AG04450 (cell line): ENCODE data around the gene CFLAR. TPM values are rescaled to one million over a fixed set of nuclear protein-coding genes. Genes with fewer than 3 reads are reported as not detected.

Source experiments
- CTCF ChIA-PET: fragments of 300-600, 350-600 bp; formaldehyde crosslinking; extraction: SDS; loops from one replicate; lab custom pipeline; 2022; ENCODE audit warnings: antibody characterized with exemption, inconsistent platforms; lab: Charles Lee
- POLR2A ChIA-PET: fragments of 350-600 bp; formaldehyde crosslinking; extraction: SDS; loops from one replicate; lab custom pipeline; 2021; ENCODE audit warnings: antibody characterized with exemption, inconsistent platforms; lab: Yijun Ruan, JAX
- DNase-seq: peaks from one replicate; pipeline ENCODE4 v3.0.0-alpha.2; 2011; ENCODE audit warnings: low read depth, low spot score
- H3K27ac ChIP-seq: one replicate; pipeline ENCODE4 v1.5.1; 2012; ENCODE audit warnings: low read depth, low read length, control low read depth
- H3K27me3 ChIP-seq: one replicate; pipeline ENCODE4 v1.6.0; 2012; ENCODE audit warnings: low read length; ENCODE audit not compliant: control insufficient read depth, insufficient read depth
- H3K4me3 ChIP-seq: 2 replicates; pipeline ENCODE4 v1.5.1; 2011; ENCODE audit warnings: mild to moderate bottlenecking, low read depth, low read length, control low read depth
- H3K9me3 ChIP-seq: 2 replicates; pipeline ENCODE4 v1.5.1; 2012; ENCODE audit warnings: low read length; ENCODE audit not compliant: control insufficient read depth, insufficient read depth
- CTCF ChIP-seq: IDR thresholded peaks from 2 replicates; pipeline ENCODE4 v1.5.1; 2011; ENCODE audit warnings: low read depth, low read length, control low read depth, inconsistent platforms
- polyA plus RNA-seq: library from polyadenylated mRNA; depleted of rRNA; stranded (reverse); fragments of >200 nt; gene quantifications from 2 replicates; pipeline ENCODE4 v1.2.3, GENCODE V29; 2011; rRNA removed
- small RNA-seq: library from RNA; depleted of rRNA; stranded (forward); fragments of <200 nt; gene quantifications from one replicate; pipeline ENCODE3, GENCODE V24; 2012; ENCODE audit warnings: low read depth; ENCODE audit not compliant: insufficient read length

CFLAR gene
- polyA plus RNA-seq, 1 experiment, result 36.3 TPM

- ChIA-PET CTCF (interaction anchor here (6.0 kb wide), 1 partner anchor 13 kb away, joined by 73 read pairs; no protein-coding TSS in a partner anchor), POLR2A (no interaction called here)
- H3K27ac ChIP-seq, result no peak overlapping the region
- no peak for TF ChIP-seq CTCF
- H3K9me3 ChIP-seq, result no peaks in the 10 kb centered on the region
- no peak overlapping the region for H3K4me3 ChIP-seq
- no peak for DNase-seq
- no peaks in the 10 kb centered on the region for H3K27me3 ChIP-seq
Observed at GRCh38 chr2:201220102-201220570, 104.2 kb downstream of the CFLAR start.

DNA sequence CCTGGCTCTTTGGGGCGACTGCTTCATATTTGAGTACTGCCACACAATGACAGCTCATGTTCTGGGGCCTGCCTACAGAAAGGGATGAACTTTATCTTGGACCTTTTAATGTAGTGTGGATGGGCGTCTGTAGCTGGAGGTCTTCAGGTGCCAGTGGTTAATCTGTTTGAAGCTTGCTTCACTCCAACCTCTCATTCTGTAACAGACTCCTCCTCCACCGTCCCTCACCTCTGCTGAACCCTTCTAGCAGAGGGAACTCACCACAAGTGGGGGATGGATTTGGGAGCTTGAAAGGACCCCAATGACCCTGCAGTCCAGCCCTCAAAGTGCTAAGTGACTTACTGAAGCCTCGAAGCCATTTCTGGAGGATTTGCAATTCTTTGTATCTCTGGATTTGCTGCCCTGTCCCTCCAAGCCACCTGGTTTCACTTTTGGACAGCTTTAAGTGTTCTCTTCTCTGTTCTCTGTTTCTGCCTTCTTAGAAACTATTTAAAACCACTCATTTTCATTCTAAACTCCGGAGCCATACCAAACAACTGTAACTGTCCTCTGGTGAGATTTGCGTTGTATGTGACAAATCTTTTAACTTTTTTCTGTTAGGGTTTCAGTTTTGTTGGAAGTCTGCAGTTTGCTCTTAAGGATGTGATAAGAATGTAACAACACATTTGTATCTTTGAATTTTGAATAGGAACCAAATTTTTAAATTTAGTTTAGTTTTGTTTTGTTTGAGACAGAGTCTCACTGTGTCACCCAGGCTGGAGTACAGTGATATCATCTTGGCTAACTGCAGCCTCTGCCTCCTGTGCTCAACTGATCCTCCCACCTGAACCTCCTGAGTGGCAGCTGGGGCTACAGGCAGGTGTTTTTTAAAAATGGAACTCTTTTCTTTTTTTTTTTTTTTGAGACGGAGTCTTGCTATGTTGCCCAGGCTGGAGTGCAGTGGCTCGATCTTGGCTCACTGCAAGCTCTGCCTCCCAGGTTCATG, 107.4 kb downstream of the CFLAR start:
- no peak for TF ChIP-seq CTCF
- Histone ChIP-seq H3K4me3 (no peak overlapping the region), H3K9me3 (no peaks in the 10 kb centered on the region), H3K27me3 (peaks cover 3% of the 10 kb centered on the region), H3K27ac (no peak overlapping the region)
- ChIA-PET POLR2A (no interaction called here), CTCF (interaction anchor here (0.8 to 6.0 kb wide), 2 partner anchors 10 to 322 kb away, joined by 3 to 73 read pairs; no protein-coding TSS in a partner anchor)
- DNase-seq, result no peak

Small RNA genes within 50 kb of the gene (small RNA-seq; reads per million reads assigned to genes)
- gene AC007283.2, result not detected
- not detected for gene MTND4LP13
- gene RNU6-1206P, result not detected
- not detected for gene RNU7-45P

Other genes starting within 250 kb of the CFLAR start
- gene PPIL3, start 227.1 kb upstream of the CFLAR start, polyA plus RNA-seq, result 31.0 and 40.8 TPM in 2 replicates
- 36.6 and 38.7 TPM in 2 replicates for gene NIF3L1, start 226.8 kb upstream of the CFLAR start, polyA plus RNA-seq
- 4.7 and 4.9 TPM in 2 replicates for gene ORC2, start 152.5 kb upstream of the CFLAR start, polyA plus RNA-seq
- gene HYCC2, start 44.5 kb upstream of the CFLAR start, polyA plus RNA-seq, result 4.5 and 6.1 TPM in 2 replicates
- gene NDUFB3, start 44.2 kb upstream of the CFLAR start, polyA plus RNA-seq, result 90.9 and 121 TPM in 2 replicates
- 1.5 and 2.6 TPM in 2 replicates for gene CASP10, start 67.0 kb downstream of the CFLAR start, polyA plus RNA-seq
- gene CASP8, start 144.4 kb downstream of the CFLAR start, polyA plus RNA-seq, result 17.4 and 20.8 TPM in 2 replicates
- gene FLACC1, start 241.2 kb downstream of the CFLAR start, polyA plus RNA-seq, result 0.58 and 1.1 TPM in 2 replicates